H9 (cell line): ENCODE results near the gene HIVEP1. TPM values are rescaled to one million over a fixed set of nuclear protein-coding genes. Genes with fewer than 3 reads are reported as not detected.

Experiments used
- DNase-seq: peaks from one replicate; pipeline ENCODE4 v3.0.0-alpha.2; 2017
- H2AFZ ChIP-seq: one replicate; pipeline ENCODE4 v1.6.1; 2013; ENCODE audit warnings: mild to moderate bottlenecking, low read length, control low read depth, moderate library complexity
- H2AK5ac ChIP-seq: 2 replicates; pipeline ENCODE4 v1.6.1; 2013; ENCODE audit warnings: low read length, control low read depth, mixed read lengths; ENCODE audit not compliant: insufficient read length
- H2BK120ac ChIP-seq: one replicate; pipeline ENCODE4 v1.6.1; 2013; ENCODE audit warnings: low read depth, mild to moderate bottlenecking, low read length, control low read depth, inconsistent platforms; ENCODE audit not compliant: poor library complexity, severe bottlenecking
- H2BK12ac ChIP-seq: 2 replicates; pipeline ENCODE4 v1.6.1; 2013; ENCODE audit warnings: low read length, control low read depth, mixed read lengths, low read depth; ENCODE audit not compliant: insufficient read length
- H2BK15ac ChIP-seq: 2 replicates; pipeline ENCODE4 v1.6.1; 2013; ENCODE audit warnings: low read depth, low read length, control low read depth
- H2BK20ac ChIP-seq: one replicate; pipeline ENCODE4 v1.6.1; 2013; ENCODE audit warnings: low read depth, mild to moderate bottlenecking, low read length, control low read depth, inconsistent platforms; ENCODE audit not compliant: poor library complexity, severe bottlenecking
- H2BK5ac ChIP-seq: 2 replicates; pipeline ENCODE4 v1.6.1; 2013; ENCODE audit warnings: low read length, control low read depth, mixed read lengths; ENCODE audit not compliant: insufficient read length
- H3K14ac ChIP-seq: 2 replicates; pipeline ENCODE4 v1.6.1; 2013; ENCODE audit warnings: low read length, control low read depth; ENCODE audit not compliant: insufficient read depth
- H3K18ac ChIP-seq: 2 replicates; pipeline ENCODE4 v1.6.1; 2013; ENCODE audit warnings: low read depth, mild to moderate bottlenecking, mixed read lengths, low read length, control low read depth; ENCODE audit not compliant: insufficient read length
- H3K23ac ChIP-seq: 2 replicates; pipeline ENCODE4 v1.6.1; 2013; ENCODE audit warnings: low read length, control low read depth, mixed read lengths, low read depth; ENCODE audit not compliant: insufficient read length
- H3K23me2 ChIP-seq: 2 replicates; pipeline ENCODE4 v1.6.1; 2013; ENCODE audit warnings: low read depth, mild to moderate bottlenecking, mixed read lengths, low read length, control low read depth; ENCODE audit not compliant: insufficient read length, poor library complexity, severe bottlenecking
- H3K27ac ChIP-seq: 2 replicates; pipeline ENCODE4 v1.5.1; 2013; ENCODE audit warnings: low read length, control low read depth, mixed read lengths, low read depth; ENCODE audit not compliant: insufficient read length
- H3K27me3 ChIP-seq: 2 replicates; pipeline ENCODE4 v1.6.1; 2013; ENCODE audit warnings: low read length, control low read depth, inconsistent platforms; ENCODE audit not compliant: insufficient read depth
- H3K4ac ChIP-seq: 2 replicates; pipeline ENCODE4 v1.6.1; 2013; ENCODE audit warnings: low read depth, mild to moderate bottlenecking, control low read depth, inconsistent platforms, low read length, moderate library complexity
- H3K4me1 ChIP-seq: 2 replicates; pipeline ENCODE4 v1.6.1; 2013; ENCODE audit warnings: low read length, control low read depth, inconsistent platforms; ENCODE audit not compliant: insufficient read depth
- H3K4me2 ChIP-seq: 2 replicates; pipeline ENCODE4 v1.6.1; 2013; ENCODE audit warnings: low read length, control low read depth, mixed read lengths; ENCODE audit not compliant: insufficient read length, insufficient read depth
- H3K56ac ChIP-seq: 2 replicates; pipeline ENCODE4 v1.6.1; 2013; ENCODE audit warnings: low read depth, mild to moderate bottlenecking, mixed read lengths, low read length, control low read depth; ENCODE audit not compliant: insufficient read length
- H3K79me1 ChIP-seq: 2 replicates; pipeline ENCODE4 v1.6.1; 2013; ENCODE audit warnings: low read depth, mild to moderate bottlenecking, moderate library complexity, low read length, control low read depth, inconsistent platforms; ENCODE audit not compliant: insufficient read depth, poor library complexity, severe bottlenecking
- H3K79me2 ChIP-seq: 2 replicates; pipeline ENCODE4 v1.6.1; 2013; ENCODE audit warnings: low read length, control low read depth, inconsistent platforms; ENCODE audit not compliant: insufficient read depth
- H3K9ac ChIP-seq: 2 replicates; pipeline ENCODE4 v1.6.1; 2013; ENCODE audit warnings: low read length, control low read depth, mixed read lengths; ENCODE audit not compliant: insufficient read length; ENCODE audit errors: extremely low read depth
- H3K9me3 ChIP-seq: one replicate; pipeline ENCODE4 v1.6.1; 2013; ENCODE audit warnings: low read depth, low read length, inconsistent platforms; ENCODE audit not compliant: control insufficient read depth
- H3T11ph ChIP-seq: one replicate; pipeline ENCODE4 v1.6.1; 2013; ENCODE audit warnings: mild to moderate bottlenecking, low read length, control low read depth, inconsistent platforms
- H4K20me1 ChIP-seq: one replicate; pipeline ENCODE4 v1.6.1; 2013; ENCODE audit not compliant: control insufficient read depth, insufficient read length, insufficient read depth
- H4K5ac ChIP-seq: 2 replicates; pipeline ENCODE4 v1.6.1; 2013; ENCODE audit warnings: low read depth, mild to moderate bottlenecking, mixed read lengths, low read length, control low read depth; ENCODE audit not compliant: insufficient read length
- H4K8ac ChIP-seq: replicated peaks from 2 replicates; pipeline ENCODE4 v1.6.1; 2013; ENCODE audit warnings: low read length, control low read depth, mixed read lengths, low read depth; ENCODE audit not compliant: insufficient read length
- H4K91ac ChIP-seq: 2 replicates; pipeline ENCODE4 v1.6.1; 2013; ENCODE audit warnings: low read depth, mild to moderate bottlenecking, moderate library complexity, mixed read lengths, low read length, control low read depth; ENCODE audit not compliant: insufficient read length
- H3K27ac Mint-ChIP-seq, 3 experiments: 2 replicates in 2 of 3; 3 replicates in 1 of 3; pipeline ENCODE4 v1.8.0; 2020 to 2021; ENCODE audit warnings: mixed read lengths in 3 of 3, mild to moderate bottlenecking in 1 of 3, moderate library complexity in 1 of 3
- H3K27me3 Mint-ChIP-seq: 2 replicates; pipeline ENCODE4 v1.8.0; 2021; ENCODE audit warnings: low read depth, mild to moderate bottlenecking, moderate library complexity, mixed read lengths
- H3K36me3 Mint-ChIP-seq, 3 experiments: 2 replicates in 2 of 3; 3 replicates in 1 of 3; pipeline ENCODE4 v1.8.0; 2020 to 2021; ENCODE audit warnings: low read depth in 3 of 3, mixed read lengths in 3 of 3; ENCODE audit not compliant: insufficient read depth in 1 of 3
- H3K4me1 Mint-ChIP-seq, 2 experiments: 2 replicates each; pipeline ENCODE4 v1.8.0; 2020; ENCODE audit warnings: mixed read lengths in 2 of 2
- H3K4me3 Mint-ChIP-seq, 2 experiments: 2 replicates in 1 of 2; 3 replicates in 1 of 2; pipeline ENCODE4 v1.8.0; 2020 to 2021; ENCODE audit warnings: mild to moderate bottlenecking in 2 of 2, mixed read lengths in 2 of 2, moderate library complexity in 1 of 2
- H3K9me3 Mint-ChIP-seq, 2 experiments: 2 replicates in 1 of 2; 3 replicates in 1 of 2; pipeline ENCODE4 v1.8.0; 2020; ENCODE audit warnings: mild to moderate bottlenecking in 2 of 2, mixed read lengths in 2 of 2, moderate library complexity in 1 of 2
- WGBS: extraction: QIAGEN DNeasy Blood & Tissue Kit; methylation state at CpG from one replicate; pipeline ENCODE4 v1.1.7; 2013; ENCODE audit warnings: missing lambda C conversion rate, low lambda C conversion rate, mixed read lengths; ENCODE audit not compliant: insufficient read length; ENCODE audit errors: extremely low coverage; 5-methylcytosine and 5-hydroxymethylcytosine counted together
- total RNA-seq: library from RNA; stranded (reverse); gene quantifications from 2 replicates; pipeline ENCODE4 v1.2.1, GENCODE V29; 2021
- TF ChIP-seq, protein P1 (sequence below): fragments of 200-600 bp; sonication (generic); conservative IDR thresholded peaks from 3 replicates; pipeline ENCODE4 v1.8.0; 2021; ENCODE audit warnings: antibody characterized with exemption, mild to moderate bottlenecking

The HIVEP1 gene
- total RNA-seq, 1 experiment from 2014 or later, result 44.2 TPM

DNA sequence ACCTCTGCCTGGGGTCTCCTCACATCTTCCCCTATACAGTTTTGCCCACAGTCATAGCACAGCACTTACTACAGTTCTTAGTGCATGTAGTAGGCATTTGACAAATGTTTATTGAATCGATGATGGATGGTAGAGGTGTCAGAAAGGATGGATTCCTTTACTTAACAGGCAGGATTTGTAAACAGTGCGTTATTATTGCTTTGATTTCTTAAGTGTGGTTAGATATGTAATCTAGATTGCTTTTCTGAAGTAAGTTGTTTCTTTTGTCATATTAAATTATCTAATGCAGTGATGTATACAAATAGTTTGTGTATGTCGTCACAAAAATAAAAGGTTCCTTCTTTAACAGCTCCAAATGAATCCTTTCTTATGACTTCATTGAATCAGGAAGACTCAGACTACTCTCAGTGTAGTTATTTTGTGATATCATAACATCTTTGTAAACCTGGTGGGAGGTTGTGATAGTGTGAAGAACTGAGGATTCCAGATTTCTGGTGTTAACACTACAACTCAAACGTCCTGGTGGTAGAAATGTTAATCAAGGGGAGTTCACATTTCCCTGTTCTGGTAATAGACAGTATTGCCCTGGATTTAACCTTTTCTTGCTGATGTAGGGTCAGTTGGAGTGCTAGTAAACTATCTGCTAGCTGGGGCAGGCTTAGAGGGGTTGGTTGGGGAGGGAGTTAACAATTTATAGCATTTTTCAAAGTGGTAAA lies 87.7 kb downstream of the HIVEP1 start:
- H3K79me1 ChIP-seq, result no peaks in the 10 kb centered on the region
- H3K27me3 ChIP-seq, result no peaks in the 10 kb centered on the region
- no peak for DNase-seq
- H4K5ac ChIP-seq, result no peak overlapping the region
- H2BK5ac ChIP-seq, result no peak overlapping the region
- H4K91ac ChIP-seq, result no peak overlapping the region
- H3K4me1 Mint-ChIP-seq, result 0 out of 4 replicates have a peak, but pooled peaks cover 0 to 2% of the 10 kb centered on the region in 2 experiments
- H3K9me3 ChIP-seq, result no peaks in the 10 kb centered on the region
- H2BK15ac ChIP-seq, result no peak overlapping the region
- no peaks in the 10 kb centered on the region for H3K9me3 Mint-ChIP-seq
- no peak overlapping the region for H4K8ac ChIP-seq
- H4K20me1 ChIP-seq, result no peaks in the 10 kb centered on the region
- H3K23me2 ChIP-seq, result no peaks in the 10 kb centered on the region
- no peak overlapping the region for H3K9ac ChIP-seq
- WGBS, result no CpG with 5 or more reads among the region's 4 CpGs
- H2BK120ac ChIP-seq, result no peak overlapping the region
- peak overlapping the region in 2 of 3 experiments; percentile 22 to 40; a peak in 2 of 7 replicates for H3K27ac Mint-ChIP-seq
- no peaks in the 10 kb centered on the region for H3K4me1 ChIP-seq
- no peak overlapping the region for H2BK20ac ChIP-seq
- TF ChIP-seq, protein P1, sequence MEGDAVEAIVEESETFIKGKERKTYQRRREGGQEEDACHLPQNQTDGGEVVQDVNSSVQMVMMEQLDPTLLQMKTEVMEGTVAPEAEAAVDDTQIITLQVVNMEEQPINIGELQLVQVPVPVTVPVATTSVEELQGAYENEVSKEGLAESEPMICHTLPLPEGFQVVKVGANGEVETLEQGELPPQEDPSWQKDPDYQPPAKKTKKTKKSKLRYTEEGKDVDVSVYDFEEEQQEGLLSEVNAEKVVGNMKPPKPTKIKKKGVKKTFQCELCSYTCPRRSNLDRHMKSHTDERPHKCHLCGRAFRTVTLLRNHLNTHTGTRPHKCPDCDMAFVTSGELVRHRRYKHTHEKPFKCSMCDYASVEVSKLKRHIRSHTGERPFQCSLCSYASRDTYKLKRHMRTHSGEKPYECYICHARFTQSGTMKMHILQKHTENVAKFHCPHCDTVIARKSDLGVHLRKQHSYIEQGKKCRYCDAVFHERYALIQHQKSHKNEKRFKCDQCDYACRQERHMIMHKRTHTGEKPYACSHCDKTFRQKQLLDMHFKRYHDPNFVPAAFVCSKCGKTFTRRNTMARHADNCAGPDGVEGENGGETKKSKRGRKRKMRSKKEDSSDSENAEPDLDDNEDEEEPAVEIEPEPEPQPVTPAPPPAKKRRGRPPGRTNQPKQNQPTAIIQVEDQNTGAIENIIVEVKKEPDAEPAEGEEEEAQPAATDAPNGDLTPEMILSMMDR, result no peak; the same call in 2 of the 3 replicates
- H2BK12ac ChIP-seq, result no peak overlapping the region
- no peak overlapping the region for H3K4me3 Mint-ChIP-seq
- no peaks in the 10 kb centered on the region for H3K79me2 ChIP-seq
- no peak overlapping the region for H3K4ac ChIP-seq
- H3K36me3 Mint-ChIP-seq, result no peaks in the 10 kb centered on the region; a peak in 1 of 7 replicates
- no peak overlapping the region for H2AFZ ChIP-seq
- H3T11ph ChIP-seq, result no peak overlapping the region
- no peak overlapping the region for H3K18ac ChIP-seq
- no peak overlapping the region for H3K23ac ChIP-seq
- H3K27ac ChIP-seq, result no peak overlapping the region
- no peak overlapping the region for H3K56ac ChIP-seq
- H2AK5ac ChIP-seq, result no peak overlapping the region
- no peak overlapping the region for H3K4me2 ChIP-seq
- H3K14ac ChIP-seq, result no peak overlapping the region
- no peaks in the 10 kb centered on the region for H3K27me3 Mint-ChIP-seq
